ENCODE results near the gene CPTP. TPM values are rescaled to one million over a fixed set of nuclear protein-coding genes. Genes with fewer than 3 reads are reported as not detected.

CPTP gene
- total RNA-seq, 4 donors from 2014 or later = 12.0 to 24.9 (median 18.8) TPM

- Histone ChIP-seq H3K9me3 (no peaks in the 10 kb centered on the region), H3K4me1 (peaks cover 0 to 73% (median 66%) of the 10 kb centered on the region in 4 donors), H3K4me3 (peak within 1 kb of the TSS; percentile 73 to 88 (median 83)), H3K36me3 (peaks cover 0 to 19% (median 0%) of the 10 kb centered on the region in 3 donors), H3K27ac (peak within 1 kb of the TSS; percentile 85 to 96 (median 90)), H3K27me3 (no peaks in the 10 kb centered on the region)
- TF ChIP-seq CTCF (IDR thresholded peaks at IDR 0.05) (peak; percentile 44 to 84 (median 54)), POLR2A (IDR thresholded peaks at IDR 0.05) (peak; percentile 6 to 63), EP300 (IDR thresholded peaks at IDR 0.05) (no peak)
- DNase-seq (ENCODE audit: low spot score in 2 of 2) = peak in 1 of 2 donors; percentile 43
- 0% methylated on average over 40 of the region's 122 CpGs; no CpG with 5 or more reads in 1 of the 2 donors for WGBS, 2 donors
Observed at GRCh38 chr1:1349256-1350012, 24.8 kb downstream of the CPTP start, which contains the start of gene DVL1. DVL1 (minus strand) TSS chr1:1349418; CDS start chr1:1349065, 353 bp downstream.

- WGBS, 2 donors = 27 to 39% methylated on average over 23 to 28 of the region's 29 CpGs
- Histone ChIP-seq H3K4me1 (peaks cover 0 to 73% (median 66%) of the 10 kb centered on the region in 4 donors), H3K27me3 (no peaks in the 10 kb centered on the region), H3K36me3 (peaks cover 0 to 28% (median 4%) of the 10 kb centered on the region in 3 donors), H3K4me3 (peak overlapping the region in 1 of 4 donors; percentile 24), H3K27ac (peak overlapping the region in 3 of 4 donors; percentile 11 to 91 (median 68)), H3K9me3 (no peaks in the 10 kb centered on the region)
- peak in 1 of 2 donors; percentile 45 for DNase-seq (ENCODE audit: low spot score in 2 of 2)
- TF ChIP-seq EP300 (IDR thresholded peaks at IDR 0.05) (no peak), CTCF (IDR thresholded peaks at IDR 0.05) (no peak)
Observed at GRCh38 chr1:1351511-1352427, 27.2 kb downstream of the CPTP start.

- Histone ChIP-seq H3K4me1 (peaks cover 0 to 65% (median 56%) of the 10 kb centered on the region in 4 donors), H3K27ac (peak overlapping the region in 3 of 4 donors; percentile 68 to 91 (median 86)), H3K9me3 (no peaks in the 10 kb centered on the region), H3K27me3 (no peaks in the 10 kb centered on the region), H3K4me3 (no peak overlapping the region), H3K36me3 (peaks cover 0 to 28% (median 4%) of the 10 kb centered on the region in 3 donors)
- TF ChIP-seq CTCF (IDR thresholded peaks at IDR 0.05) (no peak), POLR2A (IDR thresholded peaks at IDR 0.05) (no peak), EP300 (IDR thresholded peaks at IDR 0.05) (no peak)
- 31 to 51% methylated on average over 4 of the region's 5 CpGs for WGBS, 2 donors
- DNase-seq (ENCODE audit: low spot score in 2 of 2) = no peak
Observed at GRCh38 chr1:1352786-1353388, 28.3 kb downstream of the CPTP start.

- Histone ChIP-seq H3K4me3 (peak overlapping the region in 1 of 4 donors; percentile 66), H3K36me3 (peaks cover 0 to 28% (median 4%) of the 10 kb centered on the region in 3 donors), H3K9me3 (no peaks in the 10 kb centered on the region), H3K27me3 (no peaks in the 10 kb centered on the region), H3K4me1 (peaks cover 0 to 61% (median 54%) of the 10 kb centered on the region in 4 donors), H3K27ac (peak overlapping the region in 3 of 4 donors; percentile 40 to 91 (median 86))
- no peak for TF ChIP-seq EP300 (IDR thresholded peaks at IDR 0.05)
- no peak for TF ChIP-seq POLR2A (IDR thresholded peaks at IDR 0.05)
- TF ChIP-seq CTCF (IDR thresholded peaks at IDR 0.05) = no peak
- WGBS, 2 donors = 31 to 55% methylated on average over 8 to 11 of the region's 28 CpGs
- no peak for DNase-seq (ENCODE audit: low spot score in 2 of 2)
Observed at GRCh38 chr1:1353389-1354151, 29.0 kb downstream of the CPTP start.

Measured in tibial nerve (tissue), 4 donors.